ENCODE results near the gene PCDHGA4. TPM values are rescaled to one million over a fixed set of nuclear protein-coding genes. Genes with fewer than 3 reads are reported as not detected.
"Not testable (repeated sequence)": the region's sequence is repeated elsewhere in the genome, so short reads cannot be mapped to it uniquely, and the experiment has no call there.

PCDHGA4 gene
- total RNA-seq, 4 donors from 2014 or later: 1.3 to 5.4 (median 1.5) TPM

- ATAC-seq: no peak
- in situ Hi-C loops (cut with MboI; ENCODE audit: low sequenced_read_pairs in 4 of 4) (loop anchor here in 2 of 4 donors (10.0 kb wide), 1 partner anchor 237 kb away; no protein-coding TSS in a partner anchor), intact Hi-C loops (cut with DNase I; ENCODE audit: low total_unique reads) (loop anchor here (10.0 kb wide), 1 partner anchor 597 kb away; the partner anchor contains the start of gene DELE1)
- no peaks in the 10 kb centered on the region for H3K9me3 ChIP-seq
- peaks cover 6 to 7% of the 10 kb centered on the region in 2 donors for H3K4me1 ChIP-seq
- DNase-seq: no peak
- H3K27ac ChIP-seq: no peak overlapping the region
- H3K36me3 ChIP-seq: no peaks in the 10 kb centered on the region
- H3K27me3 ChIP-seq: peaks cover 0 to 3% (median 0%) of the 10 kb centered on the region in 3 donors
- H3K4me3 ChIP-seq: no peak overlapping the region
- no peak for TF ChIP-seq POLR2A (IDR thresholded peaks at IDR 0.05)
- no peak for TF ChIP-seq CTCF (IDR thresholded peaks at IDR 0.05 in 4 of 5, conservative IDR thresholded peaks at IDR 0.05 in 1 of 5)
Measured at GRCh38 chr5:141328231-141328630, 26.6 kb upstream of the PCDHGA4 start.

DNA sequence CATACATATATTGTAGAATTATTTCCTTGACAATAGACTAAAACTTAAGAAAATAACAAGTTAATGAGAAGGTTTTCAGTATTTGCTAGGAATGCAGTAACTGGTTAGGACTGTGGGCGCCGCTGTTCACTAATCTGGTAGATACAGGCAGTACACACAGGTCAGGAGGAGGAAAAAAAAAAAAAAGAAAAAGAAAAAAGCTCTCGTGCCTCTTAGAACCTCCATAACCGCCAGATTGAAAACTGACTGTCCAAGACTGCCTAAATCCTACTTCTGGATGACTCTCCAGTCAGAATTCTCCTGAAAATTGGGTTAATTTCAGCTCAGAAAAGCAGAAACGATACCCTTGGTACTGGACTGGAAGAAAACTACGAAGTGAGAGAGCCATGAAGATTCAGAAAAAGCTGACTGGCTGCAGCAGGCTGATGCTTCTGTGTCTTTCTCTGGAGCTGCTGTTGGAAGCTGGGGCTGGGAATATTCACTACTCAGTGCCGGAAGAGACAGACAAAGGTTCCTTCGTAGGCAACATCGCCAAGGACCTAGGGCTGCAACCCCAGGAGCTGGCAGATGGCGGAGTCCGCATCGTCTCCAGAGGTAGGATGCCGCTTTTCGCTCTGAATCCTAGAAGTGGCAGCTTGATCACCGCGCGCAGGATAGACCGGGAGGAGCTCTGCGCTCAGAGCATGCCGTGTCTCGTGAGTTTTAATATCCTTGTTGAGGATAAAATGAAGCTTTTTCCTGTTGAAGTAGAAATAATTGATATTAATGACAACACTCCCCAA, 24.3 kb upstream of the PCDHGA4 start, which contains the start of gene PCDHGA1:
PCDHGA1 (plus strand) TSS at position 216 of the 782 bp plus-strand sequence.
- intact Hi-C loops (cut with DNase I; ENCODE audit: low total_unique reads): no loop called here
- TF ChIP-seq POLR2A (IDR thresholded peaks at IDR 0.05) (no peak), CTCF (IDR thresholded peaks at IDR 0.05 in 4 of 5, conservative IDR thresholded peaks at IDR 0.05 in 1 of 5) (peak in 4 of 5 experiments; percentile 9 to 63 (median 26))
- H3K9me3 ChIP-seq: no peaks in the 10 kb centered on the region

DNA sequence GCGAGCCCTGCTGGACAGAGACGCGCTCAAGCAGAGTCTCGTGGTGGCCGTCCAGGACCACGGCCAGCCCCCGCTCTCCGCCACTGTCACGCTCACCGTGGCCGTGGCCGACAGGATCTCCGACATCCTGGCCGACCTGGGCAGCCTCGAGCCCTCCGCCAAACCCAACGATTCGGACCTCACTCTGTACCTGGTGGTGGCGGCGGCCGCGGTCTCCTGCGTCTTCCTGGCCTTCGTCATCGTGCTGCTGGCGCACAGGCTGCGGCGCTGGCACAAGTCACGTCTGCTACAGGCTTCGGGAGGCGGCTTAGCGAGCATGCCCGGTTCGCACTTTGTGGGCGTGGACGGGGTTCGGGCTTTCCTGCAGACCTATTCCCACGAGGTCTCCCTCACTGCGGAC, 22.2 kb upstream of the PCDHGA4 start:
- ATAC-seq; intact Hi-C loops (cut with DNase I; ENCODE audit: low total_unique reads); in situ Hi-C loops (cut with MboI; ENCODE audit: low sequenced_read_pairs in 4 of 4); DNase-seq; H3K36me3 ChIP-seq; H3K27me3 ChIP-seq; H3K9me3 ChIP-seq; H3K27ac ChIP-seq; H3K4me3 ChIP-seq; H3K4me1 ChIP-seq: not testable (repeated sequence)

More for the DNA sequence above, 24.3 kb upstream of the PCDHGA4 start, which contains the start of gene PCDHGA1:
- H3K27ac ChIP-seq: peak within 1 kb of the TSS; percentile 16 to 61 (median 42)
- H3K27me3 ChIP-seq: peaks cover 0 to 10% (median 0%) of the 10 kb centered on the region in 3 donors
- peak within 1 kb of the TSS; percentile 29 to 49 (median 38) for H3K4me3 ChIP-seq
- peaks cover 6 to 7% of the 10 kb centered on the region in 2 donors for H3K4me1 ChIP-seq
- no peaks in the 10 kb centered on the region for H3K36me3 ChIP-seq
- in situ Hi-C loops (cut with MboI; ENCODE audit: low sequenced_read_pairs in 4 of 4): no loop called here
- ATAC-seq (peak in 1 of 2 donors; percentile 42), DNase-seq (no peak)

DNA sequence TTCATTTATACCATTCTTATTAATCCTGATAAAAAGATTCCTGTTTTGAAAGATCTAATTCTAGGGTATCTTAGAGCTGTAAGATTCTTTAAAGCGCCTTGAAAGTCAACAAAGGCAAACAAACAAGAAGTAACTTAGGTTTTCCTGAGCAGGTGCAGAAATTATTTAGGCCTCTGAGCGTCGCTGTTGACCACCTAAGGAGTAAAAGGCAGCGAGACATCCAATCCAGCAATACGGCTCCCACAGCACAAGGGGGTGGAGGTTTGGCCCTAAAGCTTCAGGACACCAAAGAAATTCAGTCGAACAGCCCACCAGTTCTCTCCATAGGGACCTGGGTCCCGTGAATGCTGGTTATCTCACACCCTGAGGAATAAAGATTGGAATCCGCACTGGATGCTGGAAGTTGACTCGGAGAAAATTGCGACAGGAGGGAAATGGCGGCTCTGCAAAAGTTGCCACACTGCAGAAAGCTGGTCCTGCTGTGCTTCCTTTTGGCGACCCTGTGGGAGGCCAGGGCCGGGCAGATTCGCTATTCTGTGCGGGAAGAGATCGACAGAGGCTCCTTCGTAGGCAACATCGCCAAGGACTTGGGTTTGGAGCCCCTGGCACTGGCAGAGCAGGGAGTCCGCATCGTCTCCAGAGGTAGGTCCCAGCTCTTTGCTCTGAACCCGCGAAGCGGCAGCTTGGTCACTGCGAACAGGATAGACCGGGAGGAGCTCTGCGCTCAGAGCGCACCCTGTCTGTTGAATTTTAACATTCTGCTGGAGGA, 16.1 kb upstream of the PCDHGA4 start, which contains the start of gene PCDHGA2:
PCDHGA2 (plus strand) TSS at position 223 of the 769 bp plus-strand sequence.
- peaks cover under 1 to 11% (median 10%) of the 10 kb centered on the region in 3 donors for H3K27me3 ChIP-seq
- no peak for TF ChIP-seq POLR2A (IDR thresholded peaks at IDR 0.05)
- TF ChIP-seq CTCF (IDR thresholded peaks at IDR 0.05 in 4 of 5, conservative IDR thresholded peaks at IDR 0.05 in 1 of 5): peak; percentile 40 to 64 (median 60)
- intact Hi-C loops (cut with DNase I; ENCODE audit: low total_unique reads) (no loop called here), in situ Hi-C loops (cut with MboI; ENCODE audit: low sequenced_read_pairs in 4 of 4) (no loop called here)
- no peak for DNase-seq
- no peaks in the 10 kb centered on the region for H3K36me3 ChIP-seq
- H3K9me3 ChIP-seq: peaks cover 0 to 18% (median 0%) of the 10 kb centered on the region in 3 donors
- no peaks in the 10 kb centered on the region for H3K4me1 ChIP-seq
- peak within 1 kb of the TSS; percentile 12 to 58 (median 48) for H3K4me3 ChIP-seq
- peak; percentile 45 to 66 for ATAC-seq
- peak within 1 kb of the TSS; percentile 30 to 77 (median 70) for H3K27ac ChIP-seq

- H3K27ac ChIP-seq; H3K4me3 ChIP-seq; H3K4me1 ChIP-seq; intact Hi-C loops (cut with DNase I; ENCODE audit: low total_unique reads); DNase-seq; H3K36me3 ChIP-seq; ATAC-seq: not testable (repeated sequence)
- H3K9me3 ChIP-seq: peaks cover 0 to 25% (median 0%) of the 10 kb centered on the region in 3 donors
- peaks cover 5 to 17% (median 8%) of the 10 kb centered on the region in 3 donors for H3K27me3 ChIP-seq
- in situ Hi-C loops (cut with MboI; ENCODE audit: low sequenced_read_pairs in 4 of 4): loop anchor here in 1 of 4 donors (10.0 kb wide), 1 partner anchor 224 kb away; no protein-coding TSS in a partner anchor
Measured at GRCh38 chr5:141340781-141341354, 14.0 kb upstream of the PCDHGA4 start.
